ENCODE measurements around the gene SIKE1.
"Not testable (repeated sequence)": the region's sequence is repeated elsewhere in the genome, so short reads cannot be mapped to it uniquely, and the experiment has no call there.

SIKE1 gene
- total RNA-seq: 75.2 to 106 reads per million in 2 experiments

DNA sequence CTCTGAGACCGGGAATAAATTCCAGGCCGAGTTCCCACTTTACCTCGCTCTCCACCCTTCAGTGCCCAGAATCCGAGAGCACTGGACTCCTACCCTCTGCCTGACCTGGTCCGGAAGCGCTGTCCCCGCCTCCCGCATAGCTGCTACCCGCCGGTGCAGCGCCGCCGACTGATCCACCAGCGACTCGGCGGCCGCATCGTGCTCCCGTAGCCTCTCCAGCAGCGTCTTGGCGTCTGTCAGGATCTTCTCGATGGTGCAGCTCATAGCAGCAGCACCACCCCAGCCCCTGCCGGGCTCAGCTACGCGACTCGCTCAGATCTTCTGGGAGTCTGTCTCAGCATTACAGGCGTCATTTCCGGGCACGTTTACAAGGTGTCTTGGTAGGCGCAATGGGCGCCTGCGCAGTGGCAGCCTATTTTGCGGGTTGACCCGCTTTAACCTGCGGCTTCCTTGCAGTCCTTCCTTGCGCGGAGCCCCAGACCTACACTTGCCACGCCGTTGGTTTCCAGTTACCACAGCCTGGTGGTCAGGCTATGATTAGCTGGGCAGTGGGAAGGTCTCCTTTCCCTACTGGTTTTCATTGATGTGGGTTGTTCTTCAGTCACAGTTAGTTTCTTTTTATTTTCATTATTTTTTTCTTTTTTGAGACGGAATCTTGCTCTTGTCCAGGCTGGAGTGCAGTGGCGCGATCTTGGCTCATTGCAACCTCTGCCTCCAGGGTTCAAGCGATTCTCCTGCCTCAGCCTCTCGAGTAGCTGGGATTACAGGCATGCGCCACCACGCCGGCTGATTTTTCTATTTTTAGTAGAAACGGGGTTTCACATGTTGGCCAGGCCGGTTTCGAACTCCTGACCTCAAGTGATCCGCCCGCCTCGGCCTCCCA lies at the start of gene SIKE1:
SIKE1 (minus strand) TSS at position 342 of the 883 bp plus-strand sequence; CDS start at position 264, 78 bp downstream.
- DNase-seq (ENCODE audit: low read depth): peak; percentile 92

DNA sequence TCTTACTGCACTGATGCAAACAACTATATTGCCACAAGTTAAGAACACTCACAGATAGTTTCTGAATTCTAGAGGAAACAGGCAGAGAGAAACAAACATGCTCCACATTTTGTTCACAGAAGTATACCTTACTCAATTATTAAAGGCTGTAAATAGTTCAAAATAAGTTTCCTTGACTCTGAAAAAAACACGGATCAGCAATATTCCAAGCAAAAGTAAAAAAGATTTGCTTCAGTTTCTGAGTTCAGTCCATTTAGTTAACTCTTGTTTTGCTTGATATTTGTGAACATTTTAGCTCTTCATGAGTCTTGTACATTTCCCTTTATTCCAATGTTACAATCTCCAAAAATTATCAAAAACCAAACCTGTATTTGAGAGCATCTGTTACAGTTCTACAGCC lies 49.6 kb upstream of the SIKE1 start:
- not testable (repeated sequence) for DNase-seq (ENCODE audit: low read depth)

DNA sequence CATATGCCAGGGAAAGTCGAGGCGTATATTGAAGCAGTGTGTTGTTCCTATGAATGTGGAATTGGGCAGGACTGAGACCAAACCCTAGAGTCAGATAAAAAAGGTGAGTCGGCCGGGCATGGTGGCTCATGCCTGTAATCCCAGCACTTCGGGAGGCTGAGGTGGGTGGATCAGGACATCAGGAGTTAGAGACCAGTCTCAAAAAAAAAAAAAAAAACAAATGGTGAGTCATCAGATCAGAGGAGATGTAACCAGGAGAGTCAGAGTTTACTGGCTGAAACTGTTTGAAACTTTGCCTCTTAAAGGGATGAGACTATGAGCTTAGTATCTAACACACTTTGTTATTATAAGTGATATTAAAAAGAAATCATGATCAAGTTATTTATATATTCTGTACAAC lies 47.8 kb upstream of the SIKE1 start:
- DNase-seq (ENCODE audit: low read depth): no peak

DNA sequence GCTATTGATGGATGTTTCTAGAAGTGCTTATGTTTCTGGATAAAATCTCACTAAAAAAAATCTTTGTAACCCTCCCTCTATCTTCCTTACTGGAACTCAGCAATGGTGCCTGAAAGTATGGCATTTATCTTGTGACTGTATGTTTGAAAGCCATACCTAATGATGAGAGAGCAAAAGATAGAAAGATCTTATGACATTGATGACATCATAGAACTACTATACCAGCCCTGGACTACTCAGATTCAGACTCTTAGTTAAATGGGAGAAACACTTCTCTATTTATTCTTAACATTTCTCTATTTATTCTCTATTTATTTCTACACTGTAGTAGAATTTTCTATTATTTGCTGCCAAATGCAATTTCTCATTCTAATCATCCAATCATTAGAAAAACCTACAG lies 41.5 kb upstream of the SIKE1 start:
- DNase-seq (ENCODE audit: low read depth): no peak

DNA sequence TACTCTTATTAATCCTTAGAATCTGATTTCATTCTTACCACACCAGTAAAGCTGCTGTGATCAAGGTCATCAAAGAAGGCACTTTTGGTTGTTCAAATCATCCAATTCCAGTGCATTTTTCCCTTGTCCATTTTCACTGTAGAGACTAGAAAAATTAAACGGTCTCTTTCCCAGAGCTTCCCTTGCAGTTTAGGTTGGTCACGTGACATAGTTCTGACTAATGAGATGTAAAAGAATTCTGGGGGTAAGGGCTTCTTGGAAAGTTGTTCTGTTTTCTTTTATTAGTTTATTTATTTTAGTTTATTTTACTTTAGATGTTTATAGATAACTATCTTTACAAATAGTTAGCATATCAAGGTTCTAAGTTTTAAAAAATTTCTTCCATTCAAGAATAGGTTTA lies 39.9 kb upstream of the SIKE1 start:
- no peak for DNase-seq (ENCODE audit: low read depth)

DNA sequence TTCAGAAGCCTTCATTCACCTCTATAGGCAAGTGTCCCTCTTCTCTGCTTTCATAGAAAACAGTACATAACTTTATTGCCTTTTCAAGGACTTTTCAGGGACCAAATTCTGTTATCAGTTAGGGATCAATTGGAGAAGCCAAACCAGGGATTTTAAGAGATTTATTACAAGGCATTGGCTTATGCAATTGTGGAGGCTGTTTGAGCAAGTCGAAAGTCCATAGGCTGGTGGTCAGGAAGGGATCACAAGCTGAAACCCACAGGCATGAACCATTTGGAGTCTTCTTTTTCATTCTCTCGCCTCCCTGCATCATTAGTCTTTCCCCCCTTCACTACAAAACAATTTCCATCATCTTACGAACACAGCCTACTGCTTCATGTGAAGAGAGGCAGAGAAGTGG lies 39.4 kb upstream of the SIKE1 start:
- DNase-seq (ENCODE audit: low read depth): no peak

DNA sequence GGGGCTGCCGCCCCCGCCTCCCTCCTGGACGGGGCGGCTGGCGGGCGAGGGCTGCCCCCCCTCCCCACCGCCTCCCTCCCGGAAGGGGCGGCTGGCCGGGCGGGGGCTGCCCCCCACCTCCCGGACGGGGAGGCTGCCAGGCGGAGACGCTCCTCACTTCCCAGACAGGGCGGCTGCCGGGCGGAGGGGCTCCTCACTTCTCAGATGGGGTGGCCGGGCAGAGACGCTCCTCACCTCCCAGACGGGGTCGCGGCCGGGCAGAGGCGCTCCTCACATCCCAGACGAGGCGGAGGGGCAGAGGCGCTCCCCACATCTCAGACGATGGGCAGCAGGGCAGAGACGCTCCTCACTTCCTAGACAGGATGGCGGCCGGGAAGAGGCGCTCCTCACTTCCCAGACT lies 24.0 kb upstream of the SIKE1 start:
- not testable (repeated sequence) for DNase-seq (ENCODE audit: low read depth)

DNA sequence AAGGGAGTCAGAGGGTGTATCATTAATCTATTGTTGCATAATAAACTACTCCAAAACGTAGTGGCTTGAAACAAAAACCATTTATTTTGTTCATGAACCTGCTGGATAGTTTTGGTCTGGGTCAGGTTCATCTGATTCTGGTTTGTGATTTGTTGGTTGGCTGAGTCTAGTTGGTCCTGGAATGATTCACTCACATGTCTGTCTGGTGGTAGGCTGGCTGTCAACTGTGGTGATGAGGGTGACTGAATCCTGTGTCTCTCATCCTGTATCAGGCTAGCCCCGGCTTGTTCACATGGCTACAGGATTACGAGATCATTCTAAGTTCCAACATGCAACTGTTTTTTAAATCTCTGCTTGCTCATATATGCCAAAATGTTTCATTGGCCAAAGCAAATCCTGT lies 22.5 kb upstream of the SIKE1 start:
- DNase-seq (ENCODE audit: low read depth): no peak

DNA sequence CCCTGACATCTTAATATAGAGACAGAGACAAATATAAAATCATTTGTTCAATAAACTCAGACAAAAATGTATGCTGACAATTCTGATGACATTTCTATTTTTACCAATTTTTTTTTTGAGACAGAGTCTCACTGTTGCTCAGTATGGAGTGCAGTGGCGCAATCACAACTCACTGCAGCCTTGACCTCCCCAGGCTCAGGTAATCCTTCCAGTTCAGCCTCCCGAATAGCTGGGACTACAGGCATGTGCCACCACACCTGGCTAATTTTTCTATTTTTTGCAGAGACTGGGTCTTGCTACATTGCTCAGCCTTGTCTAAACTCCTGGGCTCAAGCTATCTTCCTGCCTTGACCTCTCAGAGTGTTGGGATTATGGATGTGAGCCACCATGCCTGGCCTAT lies 13.6 kb upstream of the SIKE1 start:
- DNase-seq (ENCODE audit: low read depth): no peak

DNA sequence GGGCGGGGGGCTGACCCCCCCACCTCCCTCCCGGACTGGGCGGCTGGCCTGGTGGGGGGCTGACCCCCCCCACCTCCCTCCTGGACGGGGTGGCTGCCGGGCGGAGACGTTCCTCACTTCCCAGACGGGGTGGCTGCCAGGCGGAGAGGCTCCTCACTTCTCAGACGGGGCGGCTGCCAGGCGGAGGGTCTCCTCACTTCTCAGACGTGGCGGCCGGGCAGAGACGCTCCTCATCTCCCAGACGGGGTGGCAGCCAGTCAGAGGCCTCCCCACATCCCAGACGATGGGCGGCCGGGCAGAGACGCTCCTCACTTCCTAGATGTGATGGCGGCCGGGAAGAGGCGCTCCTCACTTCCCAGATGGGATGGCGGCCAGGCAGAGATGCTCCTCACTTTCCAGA lies 10.1 kb upstream of the SIKE1 start:
- DNase-seq (ENCODE audit: low read depth): not testable (repeated sequence)

DNA sequence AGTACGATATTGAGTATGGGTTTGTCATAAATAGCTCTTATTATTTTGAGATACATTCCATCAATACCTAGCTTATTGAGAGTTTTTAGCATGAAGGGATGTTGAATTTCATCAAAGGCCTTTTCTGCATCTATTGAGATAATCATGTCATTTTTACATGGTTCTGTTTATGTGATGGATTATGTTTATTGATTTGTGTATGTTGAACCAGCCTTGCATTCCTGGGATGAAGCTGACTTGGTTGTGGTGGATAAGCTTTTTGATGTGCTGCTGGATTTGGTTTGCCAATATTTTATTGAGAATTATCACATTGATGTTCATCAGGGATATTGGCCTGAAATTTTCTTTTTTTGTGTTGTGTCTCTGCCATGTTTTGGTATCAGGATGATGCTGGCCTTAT lies 6.0 kb upstream of the SIKE1 start:
- not testable (repeated sequence) for DNase-seq (ENCODE audit: low read depth)

DNA sequence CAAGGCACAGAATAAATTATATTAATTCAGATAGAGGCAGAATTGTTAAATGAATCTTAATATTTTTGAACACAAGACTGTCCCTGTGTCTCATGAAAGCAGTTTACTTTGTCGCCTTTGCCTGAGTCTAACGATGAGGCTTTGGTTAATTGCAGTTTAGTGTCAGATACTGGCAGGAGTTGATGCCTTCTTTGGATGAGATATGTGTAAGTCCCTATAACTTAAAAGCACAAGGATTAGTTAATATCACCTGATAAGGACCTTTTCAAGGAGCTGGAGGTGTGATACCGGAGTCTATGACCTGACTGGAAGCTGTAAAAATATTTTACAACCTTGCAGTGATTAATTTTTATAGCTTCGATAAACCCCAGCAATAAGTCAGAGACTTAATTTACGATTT lies 2.0 kb upstream of the SIKE1 start:
- DNase-seq (ENCODE audit: low read depth): no peak

DNA sequence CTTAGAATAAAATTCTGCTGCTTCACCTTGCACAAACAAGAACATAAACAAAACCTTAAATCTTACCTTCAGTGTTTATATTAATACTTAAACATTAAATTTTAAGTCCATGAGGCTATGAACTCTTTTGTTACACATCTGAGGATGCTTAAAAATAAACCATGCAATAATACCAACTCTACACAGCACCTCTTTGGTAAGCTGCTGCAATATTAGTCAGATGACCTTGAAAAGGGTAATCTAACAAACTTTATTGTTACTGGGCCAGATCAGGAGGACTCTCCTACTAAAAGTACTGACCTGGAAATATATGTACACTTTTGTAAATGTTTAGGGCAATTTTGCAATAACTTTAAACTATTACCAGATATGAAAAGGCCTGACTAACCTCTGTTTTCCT lies 763 bp downstream of the SIKE1 start:
- DNase-seq (ENCODE audit: low read depth): no peak

DNA sequence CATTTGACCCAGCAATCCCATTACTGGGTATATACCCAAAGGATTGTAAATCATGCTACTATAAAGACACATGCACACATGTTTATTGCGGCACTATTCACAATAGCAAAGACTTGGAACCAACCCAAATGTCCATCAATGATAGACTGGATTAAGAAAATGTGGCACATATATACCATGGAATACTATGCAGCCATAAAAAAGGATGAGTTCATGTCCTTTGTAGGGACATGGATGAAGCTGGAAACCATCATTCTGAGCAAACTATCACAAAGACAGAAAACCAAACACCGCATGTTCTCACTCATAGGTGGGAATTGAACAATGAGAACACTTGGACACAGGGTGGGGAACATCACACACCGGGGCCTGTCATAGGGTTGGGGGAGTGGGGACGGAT lies 3.8 kb downstream of the SIKE1 start:
- not testable (repeated sequence) for DNase-seq (ENCODE audit: low read depth)

DNA sequence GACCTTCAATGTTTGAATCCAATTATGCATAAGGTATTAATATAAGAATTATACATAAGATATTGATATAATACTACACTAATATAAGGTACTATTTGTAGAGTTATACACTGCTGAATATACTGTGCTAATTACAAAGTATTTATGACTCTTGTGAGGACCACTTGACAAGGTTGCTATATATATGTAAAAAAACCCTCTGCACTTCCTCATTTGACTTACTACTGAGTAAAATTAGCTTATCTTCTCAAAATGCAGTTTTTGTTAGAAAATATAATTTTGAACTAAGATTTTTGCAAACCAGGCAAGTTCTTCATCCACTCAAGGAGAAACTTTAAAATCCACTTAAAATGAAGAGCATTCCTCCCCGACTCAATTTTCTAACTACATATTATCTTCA lies 8.5 kb downstream of the SIKE1 start:
- DNase-seq (ENCODE audit: low read depth): no peak

DNA sequence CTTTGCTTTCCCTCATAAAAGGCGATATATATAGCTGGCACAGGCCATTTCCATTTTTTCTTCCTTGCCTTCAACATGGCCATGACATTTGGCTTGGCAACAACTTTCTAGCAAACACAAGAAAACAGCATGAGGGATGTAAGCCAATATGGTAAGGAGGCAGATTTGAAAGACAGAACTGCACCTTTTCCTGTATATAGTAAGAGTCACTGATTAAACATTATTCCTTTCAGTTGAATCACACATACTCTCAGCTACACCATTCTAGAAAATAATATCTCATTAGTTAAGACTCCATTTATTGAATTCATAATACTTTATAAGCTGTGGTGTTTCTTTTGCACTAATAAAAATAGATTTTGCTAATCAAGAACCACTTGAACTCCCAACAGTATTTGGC lies 9.5 kb downstream of the SIKE1 start:
- DNase-seq (ENCODE audit: low read depth): no peak

DNA sequence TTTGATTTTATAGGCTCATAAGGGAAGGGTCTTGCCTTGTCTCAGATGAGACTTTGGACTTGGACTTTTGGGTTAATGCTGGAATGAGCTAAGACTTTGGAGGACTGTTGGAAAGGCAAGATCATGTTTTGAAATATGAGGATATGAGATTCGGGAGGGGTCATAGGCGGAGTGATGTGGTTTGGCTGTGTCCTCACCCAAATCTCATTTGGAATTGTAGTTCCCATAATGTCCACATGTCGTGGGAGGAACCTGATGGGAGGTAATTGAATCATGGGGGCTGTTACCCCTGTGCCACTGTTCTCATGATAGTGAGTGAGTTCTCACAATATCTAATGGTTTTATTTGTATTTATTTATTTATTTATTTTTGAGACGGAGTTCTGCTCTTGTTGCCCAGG lies 15.8 kb downstream of the SIKE1 start:
- DNase-seq (ENCODE audit: low read depth): no peak

DNA sequence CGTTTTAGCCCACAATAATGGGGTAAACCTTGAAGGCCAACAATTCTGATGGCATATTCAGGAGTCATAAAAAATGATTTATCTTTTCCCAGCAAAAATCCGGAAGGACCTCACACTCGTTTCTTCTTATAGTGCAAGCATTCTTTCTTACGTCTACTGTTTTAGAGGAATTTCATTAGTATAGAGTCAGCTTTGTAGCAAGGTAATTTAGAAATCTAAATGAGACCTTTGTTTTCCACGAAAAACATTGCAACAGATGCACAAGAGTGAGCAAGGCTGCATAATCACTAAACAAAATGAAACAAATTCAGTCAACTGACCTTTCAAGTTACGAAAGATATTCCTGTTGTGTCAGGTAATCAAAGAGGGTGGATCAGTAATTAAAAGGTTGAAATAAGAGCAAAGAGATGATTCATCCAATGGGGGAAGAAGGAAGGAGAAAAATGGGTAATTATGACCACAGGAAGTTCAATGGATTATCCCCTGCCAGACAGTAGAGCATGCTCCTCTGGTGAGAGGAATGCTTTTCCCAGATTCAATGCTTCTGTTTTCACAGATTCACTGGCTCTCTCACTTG lies 22.1 kb downstream of the SIKE1 start:
- no peak for DNase-seq (ENCODE audit: low read depth)

DNA sequence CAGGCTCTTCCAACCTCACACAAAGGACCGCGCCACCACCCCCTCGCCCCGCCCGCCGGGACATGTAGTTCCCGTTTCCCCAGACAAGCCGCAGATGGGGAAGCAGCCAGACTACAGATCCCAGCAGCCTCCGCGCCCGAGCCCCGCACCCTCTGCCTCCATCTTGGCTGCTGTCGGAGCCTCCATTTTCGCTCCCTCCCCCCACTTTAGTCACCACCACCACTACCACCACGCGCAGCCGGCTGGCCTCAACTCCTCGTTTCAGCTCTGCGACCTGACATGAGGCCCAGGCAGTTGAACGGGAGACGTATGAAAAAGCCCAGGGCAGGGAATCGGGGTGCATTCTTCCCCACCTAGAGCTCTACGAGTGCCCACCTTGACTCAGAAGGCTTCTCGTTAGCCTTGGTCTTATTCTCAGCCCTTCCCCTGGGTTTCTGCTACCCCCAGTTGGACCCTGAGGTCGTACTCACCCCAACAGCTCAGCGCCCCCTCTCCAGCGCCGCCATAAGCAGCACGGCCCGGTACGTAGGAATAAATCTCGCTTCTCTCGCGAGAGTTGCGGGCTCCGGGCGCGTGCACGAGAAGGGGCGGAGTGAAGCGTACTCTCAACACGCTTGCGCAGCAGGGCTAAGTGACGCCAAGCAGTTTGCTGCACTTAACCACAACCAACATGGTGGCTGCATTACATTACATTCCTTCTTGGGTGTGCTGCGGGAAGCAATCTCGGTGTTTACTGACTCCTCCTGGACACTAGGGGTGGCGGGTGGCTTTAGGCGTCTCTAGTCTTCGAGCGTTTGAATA lies 22.8 kb downstream of the SIKE1 start, which contains the start of gene CSDE1:
CSDE1 (minus strand) TSS at position 530 of the 801 bp plus-strand sequence. CDS start 18,094 bp downstream, outside the sequence.
- DNase-seq (ENCODE audit: low read depth): peak; percentile 95

DNA sequence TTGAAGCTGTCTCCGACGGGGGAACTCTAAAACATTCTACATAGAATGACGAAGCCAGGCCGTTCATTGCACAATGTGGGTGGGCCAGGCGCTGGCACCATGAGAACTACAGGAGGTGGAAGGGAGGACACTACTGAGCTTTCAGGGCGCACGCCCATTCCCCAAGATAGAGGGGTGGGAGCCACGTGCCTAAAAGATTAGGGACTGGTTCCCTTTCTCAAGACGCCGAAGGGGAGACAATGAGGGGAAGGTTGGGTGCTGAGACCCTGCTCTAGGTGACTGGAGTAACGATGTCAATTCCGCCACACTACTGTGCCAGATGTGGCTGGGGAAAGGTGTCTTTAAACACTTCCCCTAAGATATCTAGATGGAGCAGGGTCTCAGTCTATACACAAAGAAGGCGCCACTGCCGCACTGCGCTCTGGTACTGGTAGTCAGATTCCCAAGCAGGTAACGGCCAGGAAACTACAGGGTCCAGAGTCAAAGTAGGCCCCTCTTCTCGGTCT lies 23.5 kb downstream of the SIKE1 start:
- no peak for DNase-seq (ENCODE audit: low read depth)

DNA sequence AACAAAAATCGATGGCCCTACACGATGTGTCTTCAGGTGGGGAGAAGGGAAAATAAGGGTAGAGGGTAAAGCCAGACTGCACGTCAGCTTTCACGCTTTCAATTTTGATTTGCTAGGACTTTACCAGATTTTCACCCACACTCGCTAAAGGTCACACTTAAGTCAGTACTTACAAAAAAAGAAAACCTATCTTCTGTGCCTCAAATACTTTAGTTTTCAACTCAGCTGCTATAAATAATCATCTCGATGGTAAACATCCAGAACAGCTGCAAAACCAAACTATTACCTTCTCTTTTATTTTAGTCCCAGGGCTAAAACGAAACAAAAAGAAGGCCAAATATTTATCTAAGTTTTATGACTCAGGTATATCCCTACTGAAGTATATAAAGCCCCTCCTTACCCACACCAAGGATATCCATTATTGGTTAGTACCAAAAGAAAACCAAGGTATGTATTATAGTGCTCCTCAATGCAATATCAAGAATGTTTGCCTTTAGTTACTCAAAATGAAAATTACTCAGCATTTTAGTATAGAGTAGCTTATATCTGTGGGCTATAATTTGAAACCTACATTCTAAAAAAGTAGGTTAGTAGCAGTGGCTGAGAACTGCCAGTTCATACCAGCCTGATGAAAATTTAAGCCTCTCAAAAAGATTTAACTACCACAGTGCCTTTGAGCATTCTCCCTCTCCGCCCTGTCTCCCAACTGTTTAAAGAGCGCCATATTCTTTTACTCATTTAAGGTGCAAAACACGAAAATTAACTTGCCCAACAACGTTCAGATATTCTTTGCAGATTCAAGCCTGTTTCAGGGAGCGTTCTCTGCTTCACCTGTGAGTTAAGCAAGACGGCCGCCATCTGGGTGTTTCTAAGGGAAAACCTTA lies 24.2 kb downstream of the SIKE1 start:
- DNase-seq (ENCODE audit: low read depth): no peak

All from T follicular helper cell (primary cell).